A673 (cell line): ENCODE results near the gene AVP. TPM values are rescaled to one million over a fixed set of nuclear protein-coding genes. Genes with fewer than 3 reads are reported as not detected.

Experiments
- BruUV-seq: library from RNA; stranded (reverse); fragments of 400-500 nt; replicated peaks from 2 replicates; lab custom pipeline; 2021; lab: Mats Ljungman, UMichigan
- CTCF ChIA-PET: fragments of 300-600 bp; sonication (Branson Sonifier 250); formaldehyde crosslinking; loops from one replicate; lab custom pipeline; 2022; ENCODE audit warnings: antibody characterized with exemption; lab: Charles Lee
- POLR2A ChIA-PET: fragments of 300-600 bp; sonication (Branson Sonifier 250); formaldehyde crosslinking; loops from one replicate; lab custom pipeline; 2022; ENCODE audit warnings: antibody characterized with exemption; ENCODE audit not compliant: low non-redundant PET; lab: Charles Lee
- DNase-seq: peaks from one replicate; pipeline ENCODE4 v3.0.0-alpha.2; 2015; ENCODE audit warnings: low spot score
- H3K27ac ChIP-seq: fragments of 200-600 bp; sonication (generic); 2 replicates; pipeline ENCODE4 v1.5.1; 2016; ENCODE audit warnings: mixed run types, low read depth, mild to moderate bottlenecking, mixed read lengths, antibody characterized with exemption, low read length; ENCODE audit not compliant: poor library complexity, severe bottlenecking
- H3K27me3 ChIP-seq: fragments of 200-600 bp; sonication (generic); replicated peaks from 2 replicates; pipeline ENCODE4 v1.6.1; 2017; ENCODE audit warnings: mixed run types, low read depth, mild to moderate bottlenecking, mixed read lengths, antibody characterized with exemption, low read length; ENCODE audit not compliant: insufficient read depth, poor library complexity
- H3K36me3 ChIP-seq: fragments of 200-600 bp; sonication (generic); 2 replicates; pipeline ENCODE4 v1.6.1; 2016; ENCODE audit warnings: mixed run types, mild to moderate bottlenecking, mixed read lengths, antibody characterized with exemption, low read length; ENCODE audit not compliant: insufficient read depth, poor library complexity, severe bottlenecking
- H3K4me1 ChIP-seq: fragments of 200-600 bp; sonication (generic); 2 replicates; pipeline ENCODE4 v1.6.1; 2017; ENCODE audit warnings: mixed run types, mild to moderate bottlenecking, mixed read lengths, antibody characterized with exemption, low read length; ENCODE audit not compliant: insufficient read depth, poor library complexity, severe bottlenecking
- H3K4me3 ChIP-seq: fragments of 200-600 bp; sonication (generic); 2 replicates; pipeline ENCODE4 v1.5.1; 2016; ENCODE audit warnings: low read depth, mixed run types, mild to moderate bottlenecking, mixed read lengths, low read length; ENCODE audit not compliant: poor library complexity, severe bottlenecking
- H3K9me3 ChIP-seq: fragments of 200-600 bp; sonication (generic); 2 replicates; pipeline ENCODE4 v1.6.1; 2016; ENCODE audit warnings: mixed run types, low read depth, mild to moderate bottlenecking, mixed read lengths, antibody characterized with exemption, low read length; ENCODE audit not compliant: poor library complexity, severe bottlenecking
- EZH2 ChIP-seq: fragments of 200-600 bp; sonication (generic); IDR thresholded peaks from 2 replicates; pipeline ENCODE4 v1.6.1; 2017; ENCODE audit warnings: borderline replicate concordance, low read depth, mild to moderate bottlenecking, mixed read lengths, antibody characterized with exemption, low read length; ENCODE audit not compliant: poor library complexity, severe bottlenecking
- intact Hi-C: fragments of 100-400 bp; cut with micrococcal nuclease; formaldehyde crosslinking; loops from one replicate; pipeline ENCODE4 v1.10.0; 2022; ENCODE audit not compliant: unreplicated experiment
- total RNA-seq: library from RNA; stranded (reverse); gene quantifications from 2 replicates; pipeline ENCODE4 v1.2.3, GENCODE V29; 2021
- TF ChIP-seq, protein P1 (sequence below): fragments of 300-800, 200-600 bp; sonication (generic); conservative IDR thresholded peaks from 2 replicates; pipeline ENCODE4 v1.5.1; 2017; ENCODE audit warnings: low read depth, mild to moderate bottlenecking, antibody characterized with exemption, low read length, moderate library complexity, mixed read lengths

Gene AVP
- total RNA-seq, 1 experiment from 2014 or later: not detected

DNA sequence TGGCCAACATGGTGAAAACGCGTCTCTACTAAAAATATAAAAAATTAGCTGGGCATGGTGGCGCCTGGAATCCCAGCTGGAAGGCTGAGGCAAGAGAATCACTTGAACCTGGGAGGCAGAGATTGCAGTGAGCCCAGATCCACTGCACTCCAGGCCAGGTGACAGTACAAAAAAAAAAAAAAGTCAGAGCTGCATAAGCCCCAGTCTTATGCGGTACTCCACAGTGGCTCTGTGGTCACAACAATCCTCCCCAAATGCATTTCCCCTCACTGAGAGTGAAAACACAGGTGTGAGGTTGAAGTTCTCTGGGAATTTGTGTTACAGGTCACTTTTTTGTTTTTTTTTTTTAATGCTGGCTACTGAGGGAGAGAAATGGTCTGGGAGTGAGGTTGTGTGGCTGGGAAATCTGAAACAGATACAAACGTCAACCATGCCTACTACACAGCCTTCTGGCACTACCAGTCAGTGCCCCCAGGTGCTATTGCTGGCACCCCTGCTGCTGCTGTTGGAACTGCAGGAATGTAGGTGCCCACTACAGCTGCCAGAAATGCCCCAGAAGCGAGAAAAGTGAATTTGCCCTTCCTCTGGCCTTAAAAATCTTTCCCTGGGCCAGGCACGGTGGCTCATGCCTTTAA is 33.0 kb downstream of the AVP start:
- DNase-seq: no peak
- H3K4me3 ChIP-seq: no peak overlapping the region
- intact Hi-C loops: loop anchor here (2.0 kb wide), 1 partner anchor 63 kb away; no protein-coding TSS in a partner anchor
- ChIA-PET CTCF (interaction anchor here (0.7 kb wide), 1 partner anchor 22 kb away, joined by 7 read pairs; no protein-coding TSS in a partner anchor), POLR2A (no interaction called here)
- H3K36me3 ChIP-seq: peaks cover 28% of the 10 kb centered on the region
- H3K9me3 ChIP-seq: no peaks in the 10 kb centered on the region
- BruUV-seq: no TSS peak
- peaks cover 2% of the 10 kb centered on the region for H3K4me1 ChIP-seq
- H3K27ac ChIP-seq: no peak overlapping the region
- no peaks in the 10 kb centered on the region for H3K27me3 ChIP-seq
- TF ChIP-seq, protein P1, sequence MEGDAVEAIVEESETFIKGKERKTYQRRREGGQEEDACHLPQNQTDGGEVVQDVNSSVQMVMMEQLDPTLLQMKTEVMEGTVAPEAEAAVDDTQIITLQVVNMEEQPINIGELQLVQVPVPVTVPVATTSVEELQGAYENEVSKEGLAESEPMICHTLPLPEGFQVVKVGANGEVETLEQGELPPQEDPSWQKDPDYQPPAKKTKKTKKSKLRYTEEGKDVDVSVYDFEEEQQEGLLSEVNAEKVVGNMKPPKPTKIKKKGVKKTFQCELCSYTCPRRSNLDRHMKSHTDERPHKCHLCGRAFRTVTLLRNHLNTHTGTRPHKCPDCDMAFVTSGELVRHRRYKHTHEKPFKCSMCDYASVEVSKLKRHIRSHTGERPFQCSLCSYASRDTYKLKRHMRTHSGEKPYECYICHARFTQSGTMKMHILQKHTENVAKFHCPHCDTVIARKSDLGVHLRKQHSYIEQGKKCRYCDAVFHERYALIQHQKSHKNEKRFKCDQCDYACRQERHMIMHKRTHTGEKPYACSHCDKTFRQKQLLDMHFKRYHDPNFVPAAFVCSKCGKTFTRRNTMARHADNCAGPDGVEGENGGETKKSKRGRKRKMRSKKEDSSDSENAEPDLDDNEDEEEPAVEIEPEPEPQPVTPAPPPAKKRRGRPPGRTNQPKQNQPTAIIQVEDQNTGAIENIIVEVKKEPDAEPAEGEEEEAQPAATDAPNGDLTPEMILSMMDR: no peak
- no peak for TF ChIP-seq EZH2

DNA sequence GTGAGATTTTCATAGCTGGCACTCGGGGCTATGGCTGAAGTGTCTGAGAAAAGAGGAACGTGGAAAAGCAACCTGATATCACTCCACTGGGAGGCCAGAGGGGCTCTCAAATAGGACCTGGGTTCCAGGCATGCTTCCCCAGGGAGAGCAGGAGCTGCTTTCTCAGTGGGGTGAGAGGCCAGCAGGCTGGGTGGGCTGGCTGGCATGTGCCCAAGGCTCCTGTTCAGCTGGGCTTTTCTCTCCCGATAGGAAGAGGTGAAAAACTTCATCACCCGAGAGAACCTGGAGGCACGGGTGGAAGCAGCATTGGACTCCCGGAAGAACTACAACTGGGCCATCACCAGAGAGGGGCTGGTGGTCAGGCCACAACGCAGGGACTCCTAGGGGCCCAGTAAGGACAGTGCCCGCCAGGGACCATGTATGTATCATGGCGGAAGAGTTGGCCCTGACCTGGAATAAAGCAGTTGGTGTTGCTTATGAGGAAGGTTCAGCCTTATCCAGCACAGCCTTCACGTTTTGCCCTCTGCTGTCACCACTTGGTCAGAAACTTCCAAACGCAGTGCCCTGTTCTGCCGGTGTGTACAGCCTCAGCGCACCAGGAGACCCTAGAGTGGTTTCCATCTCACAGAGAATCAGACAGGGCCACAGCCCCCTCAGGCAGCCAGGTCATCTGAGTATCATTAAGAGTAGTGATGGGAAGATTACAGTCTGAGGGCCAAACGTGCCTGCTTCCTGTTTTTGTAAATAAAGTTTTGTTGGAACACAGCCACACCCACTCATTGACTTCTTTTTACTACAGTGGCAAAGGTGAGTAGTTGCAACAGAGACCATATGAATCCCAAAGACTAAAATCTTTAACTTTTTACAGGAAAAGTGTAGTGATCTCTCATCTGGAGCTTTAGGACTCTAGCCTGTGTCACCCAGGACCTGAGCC is 36.8 kb downstream of the AVP start:
- Histone ChIP-seq H3K27me3 (no peaks in the 10 kb centered on the region), H3K4me3 (peak overlapping the region; percentile 98), H3K9me3 (no peaks in the 10 kb centered on the region), H3K27ac (peak overlapping the region; percentile 1), H3K4me1 (peaks cover 2% of the 10 kb centered on the region), H3K36me3 (peaks cover 28% of the 10 kb centered on the region)
- POLR2A ChIA-PET: no interaction called here
- TF ChIP-seq, protein P1: no peak
- TF ChIP-seq EZH2: no peak
- TSS peak; percentile 66 for BruUV-seq
- DNase-seq: no peak
- intact Hi-C loops: no loop called here
- CTCF ChIA-PET: no interaction called here

DNA sequence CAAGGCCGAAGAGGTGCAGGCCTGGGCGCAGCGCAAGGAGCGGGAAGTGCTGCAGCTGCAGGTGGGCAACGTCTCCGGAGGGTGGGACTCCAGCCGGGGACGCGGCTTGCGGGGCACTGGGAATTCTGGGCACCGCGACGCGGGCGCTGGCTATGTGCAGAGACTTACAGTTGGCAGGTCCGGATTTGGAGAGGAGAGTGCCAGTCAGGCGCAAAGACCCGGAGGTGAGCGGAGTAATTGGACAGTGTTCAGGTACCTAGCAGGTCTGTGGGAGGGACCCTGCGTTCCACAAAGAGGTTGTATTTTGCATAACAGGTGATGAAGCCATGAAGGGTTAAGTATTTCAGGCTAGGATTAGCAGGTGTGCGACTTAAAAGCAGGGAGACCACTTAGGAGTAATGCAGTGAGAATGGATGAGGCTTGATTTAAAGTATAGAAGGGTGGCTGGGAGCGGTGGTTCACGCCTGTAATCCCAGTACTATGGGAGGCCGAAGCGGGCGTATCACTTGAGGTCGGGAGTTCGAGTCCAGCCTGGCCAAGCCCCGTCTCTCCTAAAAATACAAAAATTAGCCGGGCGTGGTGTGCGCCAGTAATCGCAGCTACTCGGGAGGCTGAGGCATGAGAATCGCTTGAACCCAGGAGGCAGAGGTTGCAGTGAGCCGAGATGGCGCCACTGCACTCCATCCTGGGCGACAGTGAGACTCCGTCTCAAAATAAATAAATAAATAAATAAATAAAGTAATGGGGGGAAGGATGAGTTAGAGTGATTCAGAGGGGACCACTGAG is 37.7 kb downstream of the AVP start:
- Histone ChIP-seq H3K36me3 (peaks cover 28% of the 10 kb centered on the region), H3K4me3 (peak overlapping the region; percentile 98), H3K4me1 (peaks cover 2% of the 10 kb centered on the region), H3K27ac (peak overlapping the region; percentile 87), H3K9me3 (no peaks in the 10 kb centered on the region), H3K27me3 (no peaks in the 10 kb centered on the region)
- BruUV-seq: no TSS peak
- ChIA-PET POLR2A (no interaction called here), CTCF (no interaction called here)
- intact Hi-C loops: no loop called here
- no peak for TF ChIP-seq EZH2
- TF ChIP-seq, protein P1: 0 out of 2 replicates have a peak, but pooled peaks have one; percentile 7
- DNase-seq: no peak
